Measurements from ENCODE around the gene KCNJ6.

Gene KCNJ6

GRCh38 chr21:37905291-37905690 lies 11.0 kb downstream of the KCNJ6 start:
- DNase-seq (ENCODE audit: low read depth, low spot score) = no peak

DNA sequence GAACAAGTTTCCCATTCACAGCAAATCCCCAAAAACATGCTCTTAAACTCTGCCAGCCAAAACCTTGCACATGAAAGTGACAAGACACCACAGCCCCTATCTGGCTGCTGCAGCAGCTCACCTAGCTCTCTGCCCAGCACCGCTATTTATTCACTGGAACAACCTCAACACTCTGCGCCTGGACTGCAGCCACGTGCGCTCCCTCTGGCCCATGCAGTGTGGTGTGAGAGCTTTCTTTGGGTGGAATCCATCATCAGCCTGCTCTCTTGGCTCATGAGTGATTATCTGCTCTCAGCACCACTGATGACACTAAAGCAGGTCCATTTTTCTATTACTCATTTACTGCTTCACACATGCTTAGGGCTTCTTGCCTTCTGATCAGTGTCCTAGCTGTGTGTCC lies 11.4 kb downstream of the KCNJ6 start:
- peak; percentile 18 for DNase-seq (ENCODE audit: low read depth, low spot score)

- no peak for DNase-seq (ENCODE audit: low read depth, low spot score)
Observed at GRCh38 chr21:37903396-37903795, 12.9 kb downstream of the KCNJ6 start.

- DNase-seq (ENCODE audit: low read depth, low spot score) = no peak
Observed at GRCh38 chr21:37899146-37899545, 17.1 kb downstream of the KCNJ6 start.

DNA sequence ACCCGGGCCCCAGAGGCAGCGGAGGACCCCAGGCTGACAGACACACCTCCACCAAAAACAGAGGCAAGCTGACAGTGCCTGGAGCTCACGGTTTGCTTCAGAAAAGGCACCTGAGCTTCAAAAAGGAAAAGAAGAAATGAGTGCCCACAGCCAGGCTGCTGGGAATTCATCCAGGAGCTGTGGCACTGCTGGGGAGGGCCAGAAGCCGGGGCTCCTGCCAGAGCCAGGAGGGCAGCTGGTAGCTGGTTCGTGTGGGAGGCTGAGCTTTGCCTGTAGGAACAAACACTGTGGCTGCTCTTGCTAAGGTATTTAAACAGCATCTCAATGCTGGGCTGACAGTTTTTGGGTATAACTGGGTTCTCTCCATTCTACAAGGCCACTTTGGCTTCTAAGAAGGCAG lies 19.5 kb downstream of the KCNJ6 start:
- no peak for DNase-seq (ENCODE audit: low read depth, low spot score)

DNA sequence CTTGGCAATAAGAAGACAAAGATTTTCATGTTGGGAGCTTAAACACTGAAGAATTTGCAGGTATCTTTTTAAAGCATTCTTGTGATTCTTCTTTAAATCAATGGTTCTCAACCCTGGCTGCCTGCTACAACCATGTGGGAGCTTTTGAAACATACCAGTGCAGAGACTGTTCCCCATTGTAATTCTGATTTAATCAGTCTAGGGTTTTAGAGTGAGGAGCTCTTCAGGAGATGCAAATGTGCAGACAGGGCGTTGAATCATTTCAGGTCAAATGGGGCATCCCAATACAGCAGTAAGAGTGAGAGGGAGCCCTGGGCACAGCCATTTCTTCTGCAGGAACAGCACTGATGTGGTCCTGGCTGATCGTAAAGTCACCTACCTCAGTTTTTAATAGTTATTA lies 24.3 kb downstream of the KCNJ6 start:
- no peak for DNase-seq (ENCODE audit: low read depth, low spot score)

DNA sequence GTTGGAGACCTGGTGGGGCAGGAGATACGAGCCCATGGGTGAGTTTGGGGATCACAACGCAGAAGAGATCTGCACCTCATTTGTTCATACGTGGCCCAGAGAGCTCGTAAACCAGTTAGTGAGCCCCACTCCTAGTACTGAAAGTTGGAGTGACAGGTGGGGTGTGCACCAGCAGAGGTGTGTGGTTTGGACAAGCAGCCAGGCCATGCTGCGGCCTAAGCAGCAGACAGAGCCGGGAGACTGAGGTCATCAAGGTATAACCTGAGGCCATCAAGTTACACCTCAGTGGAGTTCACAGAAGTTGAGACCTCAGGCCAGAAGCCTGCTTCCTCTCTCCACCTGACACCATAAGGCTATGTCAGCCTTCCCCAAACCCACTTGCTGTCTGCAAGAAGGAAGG lies 27.6 kb downstream of the KCNJ6 start:
- DNase-seq (ENCODE audit: low read depth, low spot score) = no peak

DNA sequence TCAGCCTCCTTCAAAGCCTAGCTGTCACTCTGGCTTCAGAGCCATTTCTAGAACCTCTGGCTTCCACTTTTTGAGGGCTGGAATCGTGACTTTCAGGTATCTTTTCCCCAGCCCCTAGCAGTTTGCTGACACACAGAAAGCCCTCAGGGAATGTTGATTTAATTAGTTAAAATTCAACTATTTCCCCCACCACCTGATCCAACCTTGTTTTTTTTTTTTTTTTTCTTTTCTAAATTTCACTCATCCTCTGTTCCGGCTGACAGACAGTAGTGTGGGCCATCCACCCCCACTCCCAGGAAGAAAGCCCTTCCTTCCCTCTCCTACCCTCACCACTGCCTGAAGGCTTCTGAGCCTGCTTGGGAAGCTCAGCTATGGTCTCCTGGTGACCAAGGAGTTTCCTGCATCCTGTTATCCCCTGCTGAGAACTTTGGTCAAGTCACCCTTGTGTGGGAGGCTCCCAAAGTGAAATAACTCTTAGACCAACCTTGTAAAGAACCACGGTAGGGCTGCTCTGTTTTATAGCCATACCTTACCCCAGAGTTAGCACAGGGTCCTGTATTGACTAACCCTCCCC lies 29.4 kb downstream of the KCNJ6 start:
- DNase-seq (ENCODE audit: low read depth, low spot score) = no peak

- DNase-seq (ENCODE audit: low read depth, low spot score) = no peak
Observed at GRCh38 chr21:37886120-37886519, 30.1 kb downstream of the KCNJ6 start.

GRCh38 chr21:37878946-37879660 lies 37.2 kb downstream of the KCNJ6 start:
- DNase-seq (ENCODE audit: low read depth, low spot score) = peak; percentile 57

GRCh38 chr21:37877888-37878684 lies 38.2 kb downstream of the KCNJ6 start:
- DNase-seq (ENCODE audit: low read depth, low spot score) = no peak

GRCh38 chr21:37877171-37877570 lies 39.1 kb downstream of the KCNJ6 start:
- no peak for DNase-seq (ENCODE audit: low read depth, low spot score)

- no peak for DNase-seq (ENCODE audit: low read depth, low spot score)
Observed at GRCh38 chr21:37876561-37876960, 39.7 kb downstream of the KCNJ6 start.

DNA sequence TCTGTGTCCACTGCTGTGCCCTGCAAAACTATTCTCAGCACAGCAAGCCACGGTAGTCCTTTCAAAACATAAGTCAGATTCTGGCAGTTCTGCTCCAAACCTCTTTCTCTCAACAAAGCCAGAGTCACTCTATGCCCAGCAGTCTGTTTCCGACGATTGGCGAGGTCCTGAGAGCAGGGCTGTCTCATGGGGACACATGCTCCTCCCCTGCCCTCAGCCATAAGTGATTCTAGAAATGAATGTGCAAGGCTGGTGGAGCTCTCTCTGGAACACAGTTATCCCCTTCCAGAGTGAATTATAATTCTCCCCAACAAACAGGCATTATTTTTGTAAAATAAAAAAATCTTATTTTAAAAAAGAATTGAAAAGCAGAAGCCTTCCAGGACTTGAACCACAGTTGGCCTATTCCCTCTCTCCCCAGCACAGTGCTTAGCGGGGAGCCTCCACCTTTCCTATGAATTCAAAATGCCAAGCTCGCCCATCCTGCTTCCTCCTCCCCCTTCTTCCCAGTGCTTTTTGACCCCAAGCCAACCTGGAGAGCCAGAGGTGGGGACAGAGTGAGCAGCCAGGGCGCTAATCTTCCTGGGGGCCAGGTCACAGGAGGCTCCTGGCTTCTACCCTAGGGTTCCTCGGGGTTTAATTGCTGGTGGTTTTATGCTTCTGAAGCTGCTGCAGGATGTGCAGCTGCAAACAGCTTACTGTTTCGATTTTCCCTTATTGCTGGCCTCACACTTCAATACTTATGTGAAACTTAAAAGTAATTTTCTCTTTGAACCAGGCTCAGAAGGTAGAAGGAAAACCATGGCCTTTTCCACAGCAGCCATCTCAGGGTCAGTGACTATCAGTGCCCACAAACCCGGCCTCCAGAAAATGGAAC lies 41.1 kb downstream of the KCNJ6 start:
- DNase-seq (ENCODE audit: low read depth, low spot score) = no peak

- DNase-seq (ENCODE audit: low read depth, low spot score) = no peak
Observed at GRCh38 chr21:37874481-37874880, 41.8 kb downstream of the KCNJ6 start.

GRCh38 chr21:37873655-37874054 lies 42.6 kb downstream of the KCNJ6 start:
- no peak for DNase-seq (ENCODE audit: low read depth, low spot score)

GRCh38 chr21:37871121-37871862 lies 45.0 kb downstream of the KCNJ6 start:
- DNase-seq (ENCODE audit: low read depth, low spot score) = peak; percentile 19

GRCh38 chr21:37870221-37870620 lies 46.0 kb downstream of the KCNJ6 start:
- DNase-seq (ENCODE audit: low read depth, low spot score) = no peak

DNA sequence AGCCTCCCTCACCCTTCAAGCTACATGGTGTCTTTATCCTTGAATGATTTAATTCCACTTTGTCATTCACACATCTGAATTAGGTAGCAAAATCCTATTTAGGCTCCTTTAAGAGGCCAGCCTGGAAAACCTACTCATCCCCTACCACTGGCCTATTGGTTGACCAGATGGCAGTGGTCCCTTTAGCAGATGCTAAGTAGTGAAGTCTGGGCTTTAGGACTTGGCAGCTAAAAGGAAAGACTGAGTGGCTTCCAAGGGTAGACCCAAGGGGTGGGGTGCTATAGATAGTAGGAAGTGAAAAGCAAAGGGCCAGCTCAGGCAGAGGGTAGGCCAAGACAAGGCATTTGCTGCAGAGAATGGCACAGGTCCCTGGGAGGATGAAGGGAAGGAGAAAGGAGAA lies 46.6 kb downstream of the KCNJ6 start:
- no peak for DNase-seq (ENCODE audit: low read depth, low spot score)

- DNase-seq (ENCODE audit: low read depth, low spot score) = peak; percentile 23
Observed at GRCh38 chr21:37868446-37869295, 47.6 kb downstream of the KCNJ6 start.
